Peyer's patch (tissue), 4 donors: Measurements from ENCODE around the gene NEK5. TPM values are rescaled to one million over a fixed set of nuclear protein-coding genes. Genes with fewer than 3 reads are reported as not detected.

Experiments
- DNase-seq, 3 donors: peaks; one replicate each; pipeline ENCODE4 v3.0.0-alpha.2; 2017 to 2019
- H3K27ac ChIP-seq, 4 donors: fragments of 200-600 bp; sonication (generic); one replicate each; pipeline ENCODE4 v1.5.1; 2016 to 2019
- H3K27me3 ChIP-seq, 2 donors: fragments of 200-600 bp; sonication (generic); one replicate each; pipeline ENCODE4 v1.5.1; 2019
- H3K36me3 ChIP-seq, 3 donors: fragments of 200-600 bp; sonication (generic); one replicate each; pipeline ENCODE4 v1.5.1; 2016 to 2019
- H3K4me1 ChIP-seq, 4 donors: fragments of 200-600 bp; sonication (generic); one replicate each; pipeline ENCODE4 v1.5.1; 2016 to 2019
- H3K4me3 ChIP-seq, 4 donors: fragments of 200-600 bp; sonication (generic); 1 replicate in 3 of 4; 2 replicates in 1 of 4; pipeline ENCODE4 v1.5.1; 2016 to 2019; ENCODE audit warnings: mild to moderate bottlenecking in 1 of 4
- H3K9me3 ChIP-seq, 4 donors: fragments of 200-600 bp; sonication (generic); one replicate each; pipeline ENCODE4 v1.5.1; 2016 to 2019; ENCODE audit warnings: mild to moderate bottlenecking in 1 of 4
- POLR2A ChIP-seq, 2 donors: fragments of 450-650 bp; IDR thresholded peaks; one replicate each; pipeline ENCODE4 v1.5.1; 2017; ENCODE audit warnings: antibody characterized with exemption in 2 of 2, mild to moderate bottlenecking in 2 of 2, moderate library complexity in 2 of 2
- total RNA-seq, 4 donors: library from RNA; depleted of rRNA; stranded (reverse); fragments of >200 nt; gene quantifications; one replicate each; pipeline ENCODE4 v1.1.0, GENCODE V29; 2016
- TF ChIP-seq, protein P1 (sequence below), 6 experiments: fragments of 450-650 bp in 4 of 6; fragments of 200-600 bp in 2 of 6; sonication (generic) in 1 of 6; IDR thresholded peaks; one replicate each; pipeline ENCODE4 v1.5.1; 2017 to 2019; ENCODE audit warnings: antibody characterized with exemption in 6 of 6, mild to moderate bottlenecking in 3 of 6, moderate library complexity in 1 of 6

Gene NEK5
- total RNA-seq, 4 donors from 2014 or later: 0.27 TPM; not detected in 3

DNA sequence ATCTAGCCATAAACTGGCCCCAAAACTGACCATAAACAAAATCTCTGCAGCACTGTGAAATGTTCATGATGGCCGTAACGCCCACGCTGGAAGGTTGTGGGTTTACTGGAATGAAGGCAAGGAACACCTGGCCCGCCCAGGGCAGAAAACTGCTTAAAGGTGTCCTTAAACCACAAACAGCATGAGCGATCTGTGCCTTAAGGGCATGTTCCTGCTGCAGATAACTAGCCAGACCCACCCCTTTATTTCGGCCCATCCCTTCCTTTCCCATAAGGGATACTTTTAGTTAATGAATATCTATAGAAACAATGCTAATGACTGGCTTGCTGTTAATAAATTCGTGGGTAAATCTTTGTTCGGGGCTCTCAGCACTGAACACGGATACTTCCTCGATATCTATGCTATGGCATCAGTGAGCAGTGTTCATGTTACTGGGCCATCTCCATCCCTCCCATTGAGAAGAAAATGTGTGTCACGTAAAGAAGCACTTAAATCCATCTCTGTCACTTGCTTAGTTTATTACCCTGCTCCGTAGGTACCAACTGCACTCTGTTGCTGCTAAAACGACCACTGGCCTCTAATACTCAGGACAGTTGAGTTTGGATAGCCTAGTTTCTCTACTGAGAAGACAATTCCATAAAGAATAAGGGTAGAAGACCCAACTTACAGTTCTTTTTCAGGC lies 122.9 kb downstream of the NEK5 start:
- H3K4me3 ChIP-seq: peak overlapping the region in 1 of 4 donors; percentile 21
- no peaks in the 10 kb centered on the region for H3K27me3 ChIP-seq
- TF ChIP-seq POLR2A (IDR thresholded peaks at IDR 0.05): no peak
- TF ChIP-seq, protein P1, sequence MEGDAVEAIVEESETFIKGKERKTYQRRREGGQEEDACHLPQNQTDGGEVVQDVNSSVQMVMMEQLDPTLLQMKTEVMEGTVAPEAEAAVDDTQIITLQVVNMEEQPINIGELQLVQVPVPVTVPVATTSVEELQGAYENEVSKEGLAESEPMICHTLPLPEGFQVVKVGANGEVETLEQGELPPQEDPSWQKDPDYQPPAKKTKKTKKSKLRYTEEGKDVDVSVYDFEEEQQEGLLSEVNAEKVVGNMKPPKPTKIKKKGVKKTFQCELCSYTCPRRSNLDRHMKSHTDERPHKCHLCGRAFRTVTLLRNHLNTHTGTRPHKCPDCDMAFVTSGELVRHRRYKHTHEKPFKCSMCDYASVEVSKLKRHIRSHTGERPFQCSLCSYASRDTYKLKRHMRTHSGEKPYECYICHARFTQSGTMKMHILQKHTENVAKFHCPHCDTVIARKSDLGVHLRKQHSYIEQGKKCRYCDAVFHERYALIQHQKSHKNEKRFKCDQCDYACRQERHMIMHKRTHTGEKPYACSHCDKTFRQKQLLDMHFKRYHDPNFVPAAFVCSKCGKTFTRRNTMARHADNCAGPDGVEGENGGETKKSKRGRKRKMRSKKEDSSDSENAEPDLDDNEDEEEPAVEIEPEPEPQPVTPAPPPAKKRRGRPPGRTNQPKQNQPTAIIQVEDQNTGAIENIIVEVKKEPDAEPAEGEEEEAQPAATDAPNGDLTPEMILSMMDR (IDR thresholded peaks at IDR 0.05): no peak
- H3K27ac ChIP-seq: peak overlapping the region in 2 of 4 donors; percentile 39 to 59
- H3K36me3 ChIP-seq: no peaks in the 10 kb centered on the region
- DNase-seq: no peak
- no peaks in the 10 kb centered on the region for H3K9me3 ChIP-seq
- peaks cover 0 to 21% (median 4%) of the 10 kb centered on the region in 4 donors for H3K4me1 ChIP-seq

DNA sequence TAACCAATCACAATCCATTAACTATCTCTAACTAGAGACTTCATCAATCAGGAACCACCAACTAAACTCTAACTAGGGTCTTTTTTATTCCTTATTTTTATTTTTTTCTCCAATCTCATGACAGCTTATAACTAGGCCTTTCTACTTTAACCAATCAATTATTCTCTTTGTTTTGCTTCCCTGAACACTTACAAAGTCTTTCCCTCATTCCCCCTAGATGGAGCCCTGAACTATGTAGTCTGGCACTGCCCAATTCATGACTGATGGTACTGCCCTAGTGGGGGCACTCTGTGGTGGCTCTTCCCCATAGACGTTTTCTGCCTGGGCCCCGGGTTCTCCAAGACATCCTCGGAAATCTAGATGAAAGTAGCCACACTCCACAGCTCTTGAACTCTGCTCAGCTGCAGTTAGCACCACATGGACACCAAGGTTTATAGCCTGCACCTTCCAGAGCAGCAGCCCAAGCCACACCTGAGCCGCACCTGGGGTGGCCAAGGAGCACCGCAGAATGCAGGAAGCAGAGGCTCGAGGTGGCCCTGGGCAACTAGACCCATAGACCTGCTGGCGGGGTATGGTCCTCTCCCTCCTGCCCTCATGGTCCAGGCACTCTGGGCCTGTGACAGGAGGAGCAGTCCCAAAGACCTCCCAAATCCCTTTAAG lies 124.2 kb downstream of the NEK5 start:
- Histone ChIP-seq H3K27me3 (no peaks in the 10 kb centered on the region), H3K27ac (peak overlapping the region in 2 of 4 donors; percentile 39 to 40), H3K9me3 (no peaks in the 10 kb centered on the region), H3K36me3 (no peaks in the 10 kb centered on the region), H3K4me1 (peaks cover 0 to 18% (median 2%) of the 10 kb centered on the region in 4 donors), H3K4me3 (no peak overlapping the region)
- no peak for TF ChIP-seq POLR2A (IDR thresholded peaks at IDR 0.05)
- TF ChIP-seq, protein P1 (IDR thresholded peaks at IDR 0.05): no peak
- peak in 2 of 3 donors; percentile 62 to 73 for DNase-seq

DNA sequence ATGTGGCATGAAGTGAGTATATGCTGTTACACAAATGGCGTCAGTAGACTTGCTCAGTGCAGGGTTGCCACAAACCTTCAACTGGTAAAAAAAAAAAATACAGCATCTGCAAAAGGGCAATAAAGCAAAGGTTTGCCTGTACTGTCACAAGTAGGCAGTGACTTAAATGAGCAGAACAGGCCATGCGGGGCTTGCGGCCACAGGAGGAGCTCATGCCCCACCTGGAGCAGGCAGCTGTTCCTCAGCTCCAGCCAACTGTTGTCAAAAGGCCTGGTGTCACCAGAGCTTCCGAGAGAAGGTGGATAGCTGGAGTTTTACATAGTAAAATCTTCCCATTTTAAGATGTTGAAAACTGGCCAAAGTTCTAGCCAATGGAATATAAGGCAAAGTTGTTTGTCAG lies 125.3 kb downstream of the NEK5 start:
- Histone ChIP-seq H3K4me3 (no peak overlapping the region), H3K4me1 (peaks cover 0 to 18% (median 2%) of the 10 kb centered on the region in 4 donors), H3K36me3 (no peaks in the 10 kb centered on the region), H3K9me3 (no peaks in the 10 kb centered on the region), H3K27ac (peak overlapping the region in 1 of 4 donors; percentile 4), H3K27me3 (no peaks in the 10 kb centered on the region)
- DNase-seq: no peak
- TF ChIP-seq, protein P1 (IDR thresholded peaks at IDR 0.05): peak in 1 of 6 experiments; percentile 11
- no peak for TF ChIP-seq POLR2A (IDR thresholded peaks at IDR 0.05)

DNA sequence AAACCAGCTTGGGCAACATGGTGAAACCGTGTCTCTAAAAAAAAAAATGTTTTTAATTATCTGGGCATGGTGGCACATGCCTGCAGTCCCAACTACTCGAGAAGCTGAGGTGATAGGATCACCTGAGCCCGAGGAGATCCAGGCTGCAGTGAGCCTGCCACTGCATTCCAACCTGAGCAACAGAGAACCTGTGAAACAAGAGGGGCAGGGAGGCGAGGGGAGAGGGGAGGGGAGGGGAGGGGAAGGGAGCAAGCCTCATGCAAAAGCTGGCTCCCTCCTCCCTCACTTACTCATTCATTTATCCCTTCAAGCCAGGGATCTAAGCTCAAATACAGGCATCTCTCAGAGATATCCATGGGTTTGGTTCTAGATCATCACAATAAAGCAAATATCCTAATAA lies 126.5 kb downstream of the NEK5 start:
- TF ChIP-seq POLR2A (IDR thresholded peaks at IDR 0.05): no peak
- TF ChIP-seq, protein P1 (IDR thresholded peaks at IDR 0.05): no peak
- Histone ChIP-seq H3K4me3 (no peak overlapping the region), H3K27ac (no peak overlapping the region), H3K4me1 (peaks cover 0 to 27% (median 2%) of the 10 kb centered on the region in 4 donors), H3K36me3 (no peaks in the 10 kb centered on the region), H3K27me3 (no peaks in the 10 kb centered on the region), H3K9me3 (no peaks in the 10 kb centered on the region)
- no peak for DNase-seq

DNA sequence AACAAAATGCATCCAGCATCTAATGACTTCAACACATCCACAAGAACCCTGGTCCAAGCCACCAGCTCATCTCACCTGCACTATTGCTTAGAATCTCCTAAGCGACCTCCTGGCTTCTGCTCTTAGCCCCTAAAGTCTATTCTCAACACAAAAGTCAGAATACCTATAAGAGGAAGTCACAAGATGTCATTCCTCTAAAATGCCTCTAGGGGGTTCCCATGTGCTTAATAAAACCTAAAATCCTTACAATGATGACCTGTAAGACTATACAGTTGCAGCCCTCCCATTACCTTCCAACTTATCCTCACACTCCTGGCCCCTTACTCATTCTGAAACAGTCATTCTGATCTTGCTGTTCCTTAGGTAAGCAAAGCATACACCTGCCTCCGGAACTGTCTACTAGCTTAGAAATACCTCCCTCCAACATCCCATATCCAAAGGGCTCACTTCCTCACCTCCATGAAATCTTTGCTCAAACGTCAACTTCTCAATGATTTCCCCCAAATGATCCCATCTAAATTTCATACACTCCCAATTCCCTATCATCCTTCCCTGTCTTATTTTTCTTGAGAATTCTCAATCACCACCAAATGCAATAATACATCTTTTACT lies 127.6 kb downstream of the NEK5 start:
- TF ChIP-seq, protein P1 (IDR thresholded peaks at IDR 0.05): peak; percentile 44 to 76 (median 66)
- TF ChIP-seq POLR2A (IDR thresholded peaks at IDR 0.05): no peak
- Histone ChIP-seq H3K27ac (no peak overlapping the region), H3K9me3 (no peaks in the 10 kb centered on the region), H3K4me1 (peaks cover 0 to 26% (median 2%) of the 10 kb centered on the region in 4 donors), H3K27me3 (no peaks in the 10 kb centered on the region), H3K36me3 (no peaks in the 10 kb centered on the region), H3K4me3 (no peak overlapping the region)
- DNase-seq: no peak
